Putamen (tissue), 1 donor: ENCODE results near the gene APOBEC3G.

ENCODE experiments used
- DNase-seq: peaks from one replicate; pipeline ENCODE4 v3.0.0-alpha.2; 2016; ENCODE audit warnings: low spot score

The APOBEC3G gene

GRCh38 chr22:39091126-39092081, 14.3 kb downstream of the APOBEC3G start:
- DNase-seq, result no peak

DNA sequence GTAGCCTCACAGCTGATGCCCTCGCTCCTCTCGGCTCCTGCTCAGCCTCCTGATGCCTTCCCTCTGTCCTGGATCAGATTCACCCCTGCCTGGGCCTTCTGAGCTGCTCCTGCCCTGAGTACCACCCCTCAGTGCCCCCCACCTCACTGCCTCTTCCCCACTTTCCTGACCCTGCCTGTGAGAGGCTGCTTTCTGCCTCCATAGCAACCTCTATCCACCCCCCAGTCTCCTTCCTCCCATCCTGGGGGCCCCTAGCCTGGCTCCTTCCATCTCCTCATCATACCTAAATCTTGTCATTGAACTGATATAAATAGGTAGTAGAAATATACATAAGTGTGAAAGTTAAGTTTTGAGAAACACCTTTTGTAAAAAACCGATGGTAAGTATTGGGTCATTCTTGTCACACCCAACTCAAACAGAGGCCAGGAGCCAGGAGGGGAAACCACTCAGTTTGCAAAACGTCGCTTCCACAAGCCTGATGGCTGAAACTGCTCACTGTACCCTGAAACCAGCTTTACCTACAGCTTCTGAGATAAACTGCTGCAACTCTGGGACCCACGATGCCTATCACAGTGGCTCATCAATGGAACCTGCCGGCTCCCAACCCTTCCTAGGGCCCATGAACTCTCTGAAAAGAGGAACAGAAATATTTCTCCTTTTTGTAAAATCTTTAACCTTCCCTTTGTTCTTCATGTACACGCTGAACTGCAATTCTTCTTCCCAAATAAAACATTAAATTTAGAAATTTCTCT, 15.2 kb downstream of the APOBEC3G start:
- no peak for DNase-seq

DNA sequence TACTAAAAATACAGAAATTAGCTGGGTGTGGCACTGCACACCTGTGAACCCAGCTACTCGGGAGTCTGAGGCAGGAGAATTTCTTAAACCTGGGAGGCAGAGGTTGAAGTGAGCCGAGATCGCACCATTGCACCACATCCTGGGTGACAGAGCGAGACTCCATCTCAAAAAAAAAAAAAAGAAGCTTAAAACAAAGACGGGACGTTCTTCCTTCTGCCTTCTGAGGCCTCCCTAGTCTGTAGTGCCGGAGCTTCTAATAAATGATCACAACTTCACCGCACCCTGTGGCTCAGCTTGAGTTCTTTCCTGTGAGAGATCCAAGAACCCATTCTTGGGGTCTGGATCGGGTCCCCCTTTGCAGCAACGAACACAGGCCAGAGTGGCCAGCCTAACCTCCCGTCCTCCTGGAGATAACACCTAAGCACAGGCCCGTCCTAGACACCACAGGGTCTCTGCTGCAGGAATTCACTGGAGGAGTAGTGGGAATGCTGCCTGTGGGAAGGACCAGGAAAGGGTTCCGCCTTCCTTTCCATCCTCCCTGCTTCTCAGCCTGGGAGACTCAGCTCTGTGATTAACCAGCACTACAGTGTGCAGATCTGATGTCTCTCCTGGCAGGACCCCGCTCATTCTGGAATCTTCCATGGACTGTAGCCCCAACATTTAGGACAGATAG, 17.8 kb downstream of the APOBEC3G start:
- no peak for DNase-seq

DNA sequence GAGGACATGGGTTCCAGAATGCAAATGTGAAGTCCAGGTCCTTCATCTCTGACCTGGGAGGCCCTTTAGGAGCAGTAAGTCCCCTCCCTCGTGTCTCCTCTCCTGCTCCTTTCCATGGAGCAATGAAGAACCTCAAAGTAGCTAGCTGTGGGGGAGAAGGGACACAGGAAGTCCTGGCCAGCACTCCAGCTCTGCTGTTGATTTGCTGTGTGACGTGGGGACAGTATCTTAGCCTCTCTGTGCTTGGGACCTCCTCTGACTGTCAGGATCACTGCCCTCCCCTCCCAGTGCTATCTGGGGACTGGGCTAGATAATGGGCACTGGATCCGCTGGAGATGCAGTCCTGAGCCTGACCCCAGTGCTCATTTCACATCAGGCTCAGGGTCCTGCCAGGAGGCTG, 18.9 kb downstream of the APOBEC3G start:
- no peak for DNase-seq

DNA sequence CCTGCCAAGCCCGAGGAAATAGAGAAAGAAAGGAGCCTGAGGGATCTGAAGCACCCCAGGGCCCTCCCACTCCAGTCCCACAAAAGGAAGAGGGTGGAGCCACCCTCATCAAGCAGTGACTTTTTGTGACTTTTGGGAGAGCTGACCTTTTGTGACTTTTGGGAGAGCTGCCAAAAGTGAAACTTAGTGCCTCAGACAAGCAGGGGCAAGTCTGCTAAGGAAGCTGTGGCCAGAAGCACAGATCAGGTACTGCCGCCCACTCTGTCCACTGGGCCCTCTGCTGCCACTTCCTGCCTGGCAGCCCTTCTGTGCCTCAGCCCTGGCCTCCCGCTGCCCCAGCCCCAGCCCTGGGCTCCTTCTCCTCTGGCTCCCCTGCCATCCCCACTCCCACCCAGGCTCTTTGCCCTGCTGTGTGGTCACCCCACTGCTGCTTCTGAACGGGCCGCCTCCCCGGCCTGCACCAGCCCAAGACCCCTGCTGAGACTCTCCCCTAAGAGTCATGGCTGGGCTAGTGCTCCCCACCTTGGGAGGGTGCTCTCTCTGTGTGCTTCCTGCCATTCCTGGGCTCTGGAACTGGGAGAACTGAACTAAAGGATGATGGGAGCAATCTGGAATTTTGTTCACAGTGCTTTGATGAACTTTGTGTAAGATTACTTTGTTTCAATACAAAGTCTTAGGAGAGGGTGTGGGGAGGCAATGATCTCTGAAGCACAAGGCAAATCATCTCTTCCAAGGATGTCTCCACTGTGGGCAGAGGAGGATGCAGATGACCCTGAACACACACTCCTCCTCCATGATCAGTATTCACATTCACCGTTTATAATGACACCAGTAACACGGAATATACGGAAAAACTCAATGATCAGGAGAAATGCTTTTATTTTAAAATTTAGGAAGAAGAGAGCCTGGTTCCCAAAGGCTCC, 20.3 kb downstream of the APOBEC3G start, which contains the start of gene APOBEC3H:
Gene APOBEC3H (plus strand): TSS at position 147 of the 923 bp plus-strand sequence. CDS start 3,035 bp downstream, outside the sequence.
- peak; percentile 16 for DNase-seq

DNA sequence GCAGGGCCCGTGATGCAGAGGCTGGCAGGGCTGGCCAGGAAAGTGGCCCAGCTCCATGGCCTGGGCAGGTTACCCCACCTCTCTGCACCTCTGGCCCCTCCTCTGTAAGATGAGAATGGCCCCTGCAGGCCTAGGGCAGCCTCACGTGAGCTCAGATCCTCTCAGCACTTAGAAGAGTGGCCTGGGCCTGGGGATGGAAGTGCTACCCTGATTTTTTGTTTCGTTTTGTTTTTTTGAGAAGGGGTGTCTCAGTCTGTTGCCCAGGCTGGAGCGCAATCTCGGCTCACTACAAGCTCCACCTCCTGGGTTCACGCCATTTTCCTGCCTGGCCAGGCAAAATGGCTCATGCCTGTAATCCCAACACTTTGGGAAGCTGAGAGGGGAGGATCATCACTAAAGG, 21.0 kb downstream of the APOBEC3G start:
- no peak for DNase-seq

GRCh38 chr22:39098576-39098975, 21.5 kb downstream of the APOBEC3G start:
- no peak for DNase-seq

DNA sequence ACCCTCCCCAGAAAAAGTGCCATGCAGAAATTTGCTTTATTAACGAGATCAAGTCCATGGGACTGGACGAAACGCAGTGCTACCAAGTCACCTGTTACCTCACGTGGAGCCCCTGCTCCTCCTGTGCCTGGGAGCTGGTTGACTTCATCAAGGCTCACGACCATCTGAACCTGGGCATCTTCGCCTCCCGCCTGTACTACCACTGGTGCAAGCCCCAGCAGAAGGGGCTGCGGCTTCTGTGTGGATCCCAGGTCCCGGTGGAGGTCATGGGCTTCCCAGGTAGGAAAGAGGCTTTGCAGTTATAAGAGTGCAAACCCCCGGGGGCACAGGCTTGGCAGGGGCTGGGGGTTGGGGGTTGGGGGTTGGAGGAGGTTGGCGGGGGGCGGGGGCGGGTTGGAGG, 24.2 kb downstream of the APOBEC3G start:
- no peak for DNase-seq

DNA sequence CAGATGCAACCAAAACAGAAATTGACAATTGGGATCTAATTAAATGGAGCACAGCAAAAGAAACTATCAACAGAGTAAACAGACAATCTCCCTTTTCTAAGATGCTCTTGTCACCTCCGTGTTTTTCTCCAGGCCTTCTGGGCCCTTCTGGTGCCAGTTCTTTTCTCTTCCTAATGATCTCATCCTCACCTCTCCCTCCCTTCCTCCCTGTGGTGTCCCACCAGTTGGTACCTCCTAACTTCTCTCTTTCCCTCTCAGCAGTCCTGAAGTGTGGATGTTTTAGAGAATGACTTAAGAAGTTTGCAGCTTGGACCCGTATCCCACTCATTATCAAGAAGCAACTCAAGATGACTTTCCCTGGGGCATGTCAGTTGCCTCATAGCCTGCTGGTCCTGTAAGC, 26.4 kb downstream of the APOBEC3G start:
- DNase-seq, result no peak

GRCh38 chr22:39106326-39106725, 29.3 kb downstream of the APOBEC3G start:
- DNase-seq, result no peak

- no peak for DNase-seq
Measured at GRCh38 chr22:39108487-39108886, 31.4 kb downstream of the APOBEC3G start.

GRCh38 chr22:39109361-39109760, 32.3 kb downstream of the APOBEC3G start:
- no peak for DNase-seq

GRCh38 chr22:39110631-39111561, 33.8 kb downstream of the APOBEC3G start:
- DNase-seq, result no peak

DNA sequence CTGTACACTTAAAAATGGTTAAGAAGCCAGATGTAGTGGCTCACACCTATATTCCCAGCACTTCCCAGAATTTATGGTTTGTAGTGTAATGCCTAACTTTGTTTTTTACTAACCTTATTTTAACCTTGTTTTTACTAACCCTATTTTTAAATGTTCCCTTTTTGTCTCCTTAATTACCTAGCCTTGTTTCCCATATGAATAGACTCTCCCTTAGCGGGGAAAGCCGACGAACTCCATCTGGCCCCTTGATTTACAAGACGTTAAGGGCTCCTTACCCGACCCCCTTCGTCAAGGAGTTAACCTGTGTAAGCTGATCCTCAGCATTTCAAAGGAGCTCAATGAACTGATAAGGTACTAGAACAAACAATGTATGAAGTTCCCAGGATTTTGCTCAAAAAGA, 37.0 kb downstream of the APOBEC3G start:
- no peak for DNase-seq

DNA sequence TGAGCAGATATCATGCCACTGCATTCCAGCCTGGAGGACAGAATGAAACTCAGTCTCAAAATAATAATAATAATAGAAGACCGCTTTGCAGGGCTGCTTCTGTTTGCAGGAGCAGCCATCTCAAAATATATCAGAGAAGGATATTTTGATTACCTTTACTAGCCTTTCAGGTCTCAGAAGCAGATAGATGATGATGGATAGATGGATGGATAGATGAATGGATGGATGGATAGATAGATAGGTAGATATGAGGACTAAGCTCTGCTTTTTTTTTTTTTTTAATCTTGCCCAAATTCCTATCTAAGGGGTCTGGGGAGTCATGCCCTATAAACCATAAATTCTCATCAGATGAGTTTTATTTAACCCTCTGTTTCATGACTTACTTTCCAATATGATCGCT, 38.5 kb downstream of the APOBEC3G start:
- DNase-seq, result no peak

- DNase-seq, result no peak
Measured at GRCh38 chr22:39115977-39116621, 39.0 kb downstream of the APOBEC3G start.

- DNase-seq, result no peak
Measured at GRCh38 chr22:39117585-39118191, 40.6 kb downstream of the APOBEC3G start.

DNA sequence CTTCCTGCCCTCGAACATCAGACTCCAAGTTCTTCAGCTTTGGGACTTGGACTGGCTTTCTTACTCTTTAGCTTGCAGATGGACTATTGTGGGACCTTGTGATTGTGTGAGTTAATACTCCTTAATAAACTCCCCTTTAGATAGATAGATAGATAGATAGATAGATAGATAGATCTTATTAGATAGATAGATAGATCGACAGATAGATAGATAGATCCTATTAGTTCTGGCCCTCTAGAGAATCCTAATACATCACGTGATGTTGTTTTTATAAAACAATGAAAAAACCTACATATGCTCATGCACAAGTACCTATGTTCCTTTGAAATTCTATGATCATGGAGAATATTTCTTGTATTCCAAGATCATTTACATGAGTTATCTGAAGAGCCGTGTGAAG, 43.9 kb downstream of the APOBEC3G start:
- no peak for DNase-seq

- no peak for DNase-seq
Measured at GRCh38 chr22:39122772-39123470, 45.8 kb downstream of the APOBEC3G start.
